Right hindlimb (tissue), 1 donor: Measurements from ENCODE around the gene FIBCD1.

Source experiments
- DNase-seq: peaks from one replicate; pipeline ENCODE4 v3.0.0-alpha.2; 2018

FIBCD1 gene

GRCh38 chr9:130905125-130905901 is 33.7 kb downstream of the FIBCD1 start:
- no peak for DNase-seq

- no peak for DNase-seq
Observed at GRCh38 chr9:130904070-130905044, 34.7 kb downstream of the FIBCD1 start.

GRCh38 chr9:130903194-130904069 is 35.6 kb downstream of the FIBCD1 start:
- DNase-seq, result no peak

GRCh38 chr9:130902204-130903185 is 36.6 kb downstream of the FIBCD1 start:
- no peak for DNase-seq

GRCh38 chr9:130901498-130902203 is 37.4 kb downstream of the FIBCD1 start:
- DNase-seq, result no peak

GRCh38 chr9:130900701-130901497 is 38.1 kb downstream of the FIBCD1 start:
- DNase-seq, result no peak

- no peak for DNase-seq
Observed at GRCh38 chr9:130899051-130899748, 39.8 kb downstream of the FIBCD1 start.

GRCh38 chr9:130898552-130898852 is 40.5 kb downstream of the FIBCD1 start:
- no peak for DNase-seq

GRCh38 chr9:130897848-130898551 is 41.0 kb downstream of the FIBCD1 start:
- no peak for DNase-seq

- DNase-seq, result no peak
Observed at GRCh38 chr9:130897105-130897751, 41.8 kb downstream of the FIBCD1 start.

GRCh38 chr9:130896233-130897014 is 42.6 kb downstream of the FIBCD1 start, which contains the start of gene QRFP:
QRFP (minus strand) TSS chr9:130896812; CDS start chr9:130893838, 2,974 bp downstream.
- no peak for DNase-seq

GRCh38 chr9:130895481-130896232 is 43.4 kb downstream of the FIBCD1 start:
- no peak for DNase-seq

GRCh38 chr9:130895038-130895437 is 44.0 kb downstream of the FIBCD1 start:
- no peak for DNase-seq

- DNase-seq, result no peak
Observed at GRCh38 chr9:130894546-130894945, 44.5 kb downstream of the FIBCD1 start.

GRCh38 chr9:130893341-130894101 is 45.5 kb downstream of the FIBCD1 start:
- peak; percentile 54 for DNase-seq
